ENCODE data around the gene BCAS3.

The BCAS3 gene

GRCh38 chr17:61309362-61310256, 632.0 kb downstream of the BCAS3 start:
- no peak overlapping the region for H3K4me3 ChIP-seq (ENCODE audit: control insufficient read depth, low read depth, low read length)
- peak; percentile 76 for DNase-seq (ENCODE audit: low read depth)
- TF ChIP-seq CTCF (IDR thresholded peaks at IDR 0.05; ENCODE audit: control insufficient read depth, insufficient read depth, low read depth, low read length, missing control alignments): no peak

GRCh38 chr17:61310590-61310989, 632.9 kb downstream of the BCAS3 start:
- TF ChIP-seq CTCF (IDR thresholded peaks at IDR 0.05; ENCODE audit: control insufficient read depth, insufficient read depth, low read depth, low read length, missing control alignments): no peak
- no peak overlapping the region for H3K4me3 ChIP-seq (ENCODE audit: control insufficient read depth, low read depth, low read length)
- no peak for DNase-seq (ENCODE audit: low read depth)

- no peak for TF ChIP-seq CTCF (IDR thresholded peaks at IDR 0.05; ENCODE audit: control insufficient read depth, insufficient read depth, low read depth, low read length, missing control alignments)
- no peak for DNase-seq (ENCODE audit: low read depth)
- no peak overlapping the region for H3K4me3 ChIP-seq (ENCODE audit: control insufficient read depth, low read depth, low read length)
Observed at GRCh38 chr17:61312406-61313295, 635.0 kb downstream of the BCAS3 start.

- no peak for TF ChIP-seq CTCF (IDR thresholded peaks at IDR 0.05; ENCODE audit: control insufficient read depth, insufficient read depth, low read depth, low read length, missing control alignments)
- H3K4me3 ChIP-seq (ENCODE audit: control insufficient read depth, low read depth, low read length): no peak overlapping the region
- DNase-seq (ENCODE audit: low read depth): no peak
Observed at GRCh38 chr17:61313461-61314326, 636.0 kb downstream of the BCAS3 start.

- no peak overlapping the region for H3K4me3 ChIP-seq (ENCODE audit: control insufficient read depth, low read depth, low read length)
- peak; percentile 23 for TF ChIP-seq CTCF (IDR thresholded peaks at IDR 0.05; ENCODE audit: control insufficient read depth, insufficient read depth, low read depth, low read length, missing control alignments)
- no peak for DNase-seq (ENCODE audit: low read depth)
Observed at GRCh38 chr17:61314368-61315078, 636.9 kb downstream of the BCAS3 start.
